Stimulated activated CD8-positive, alpha-beta memory T cell treated with anti-CD3 and anti-CD28 coated beads, Interleukin-7, amount 100 ng/mL, for 4 hours (primary cell): Measurements from ENCODE around the gene CDKN2B-AS1.

Experiments
- DNase-seq, 2 donors: peaks; one replicate each; pipeline ENCODE4 v3.0.0-alpha.2; 2020; ENCODE audit warnings: low read depth in 2 of 2

Gene CDKN2B-AS1

DNA sequence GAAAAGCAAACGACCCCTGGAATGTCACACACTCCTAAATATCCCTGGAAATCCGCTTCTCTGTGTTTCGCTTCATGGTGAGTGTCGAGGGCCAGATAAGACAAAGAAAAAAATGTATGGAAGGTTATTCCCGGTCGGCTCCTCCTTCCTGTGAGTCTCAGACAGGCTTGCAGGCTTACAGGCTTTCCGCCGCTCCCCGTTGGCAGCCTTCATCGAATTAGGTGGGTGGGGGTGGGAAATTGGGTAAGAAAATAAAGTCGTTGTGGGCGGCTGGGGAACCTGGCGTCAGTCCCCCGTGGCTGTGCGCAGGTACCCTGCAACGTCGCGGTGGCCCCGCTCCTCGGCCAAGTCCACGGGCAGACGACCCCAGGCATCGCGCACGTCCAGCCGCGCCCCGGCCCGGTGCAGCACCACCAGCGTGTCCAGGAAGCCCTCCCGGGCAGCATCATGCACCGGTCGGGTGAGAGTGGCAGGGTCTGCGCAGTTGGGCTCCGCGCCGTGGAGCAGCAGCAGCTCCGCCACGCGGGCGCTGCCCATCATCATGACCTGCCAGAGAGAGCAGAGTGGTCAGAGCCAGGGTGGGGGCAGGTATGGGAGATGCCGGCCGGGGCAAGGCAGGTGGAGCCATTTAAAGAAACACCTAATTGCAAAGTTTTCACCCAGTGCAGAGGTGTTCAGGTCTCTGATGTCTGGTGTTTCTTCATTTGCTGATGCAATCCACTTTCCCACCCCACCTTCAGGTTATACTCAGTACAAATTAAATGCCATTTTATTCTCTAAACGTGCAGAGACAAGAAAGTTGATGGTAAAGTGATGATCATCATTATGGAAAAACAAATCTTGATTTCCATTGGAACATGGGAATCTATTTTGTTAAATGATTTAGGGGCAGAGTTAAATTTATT, 11.4 kb downstream of the CDKN2B-AS1 start:
- DNase-seq = no peak

GRCh38 chr9:22008384-22008716, 13.8 kb downstream of the CDKN2B-AS1 start:
- DNase-seq = no peak

DNA sequence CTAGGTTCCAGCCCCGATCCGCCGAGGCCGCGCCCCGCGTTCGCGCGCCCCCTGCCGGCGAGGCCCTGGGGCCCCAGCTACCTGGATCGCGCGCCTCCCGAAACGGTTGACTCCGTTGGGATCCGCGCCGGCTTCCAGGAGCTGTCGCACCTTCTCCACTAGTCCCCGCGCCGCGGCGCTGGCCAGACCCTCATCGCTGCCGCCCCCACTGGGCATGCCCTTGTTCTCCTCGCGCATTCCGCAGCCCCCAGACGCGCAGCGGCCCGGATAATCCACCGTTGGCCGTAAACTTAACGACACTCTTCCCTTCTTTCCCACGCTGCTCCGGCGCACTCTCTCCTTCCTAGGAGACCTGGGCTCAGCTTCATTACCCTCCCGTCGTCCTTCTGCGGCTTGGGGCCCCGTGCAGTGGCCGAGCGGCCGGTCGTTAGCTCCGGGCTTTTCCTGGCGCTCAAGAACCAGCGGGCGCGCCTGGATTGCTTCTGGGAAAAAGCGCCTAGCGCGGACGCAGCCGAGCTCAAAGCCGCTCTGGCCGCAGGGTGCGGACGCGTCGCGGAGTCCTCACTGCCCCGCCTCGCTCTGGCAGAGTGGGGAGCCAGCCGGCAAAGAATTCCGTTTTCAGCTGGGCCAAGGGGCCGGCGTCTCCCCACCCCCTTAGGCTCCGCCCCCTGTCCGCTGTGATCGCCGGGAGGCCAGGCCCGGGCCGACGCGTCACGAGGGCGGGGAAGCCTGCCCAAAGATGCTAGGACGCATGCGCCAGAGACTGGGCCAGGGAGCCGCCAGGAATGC, 14.3 kb downstream of the CDKN2B-AS1 start, which contains the start of gene CDKN2B:
CDKN2B (minus strand) TSS at position 589 of the 789 bp plus-strand sequence; CDS start at position 237, 352 bp downstream.
- peak in 1 of 2 donors; percentile 53 for DNase-seq

DNA sequence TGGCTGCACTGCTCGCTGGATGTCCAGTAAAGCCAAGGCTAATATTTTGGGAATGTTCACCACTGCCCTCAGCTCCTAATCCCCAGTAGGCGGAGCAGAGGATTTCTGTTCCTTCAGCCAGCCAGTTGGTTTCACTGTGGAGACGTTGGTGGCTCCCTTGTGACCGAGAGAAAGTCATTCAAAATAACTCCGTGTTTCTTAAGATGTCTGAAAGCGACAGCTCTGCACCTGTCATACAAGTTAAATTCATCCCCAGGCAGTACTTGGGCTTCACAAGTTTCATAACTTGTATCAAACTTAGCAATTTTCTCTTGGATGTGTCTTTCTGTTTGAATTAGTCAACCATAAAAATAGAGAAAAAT, 14.9 kb downstream of the CDKN2B-AS1 start:
- DNase-seq = no peak

- DNase-seq = no peak
These were observed 16.5 kb downstream of the CDKN2B-AS1 start for GRCh38 chr9:22010866-22011625.

DNA sequence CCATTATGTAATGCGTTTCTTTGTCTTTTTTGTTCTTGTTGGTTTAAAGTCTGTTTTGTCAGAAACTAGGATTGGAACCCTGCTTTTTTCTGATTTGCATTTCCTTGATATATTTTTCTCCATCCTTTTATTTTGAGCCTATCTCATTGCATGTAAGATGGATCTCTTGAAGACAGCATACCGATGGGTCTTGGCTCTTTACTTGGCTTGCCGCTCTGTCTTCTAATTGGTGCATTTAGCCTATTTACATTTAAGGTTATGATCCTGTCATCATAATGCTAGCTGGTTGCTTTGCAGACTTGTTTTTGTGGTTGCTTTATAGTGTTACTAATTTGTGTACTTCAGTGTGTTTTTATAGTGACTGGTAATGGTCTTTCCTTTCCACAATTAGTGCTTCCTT, 27.8 kb downstream of the CDKN2B-AS1 start:
- DNase-seq = no peak

- no peak for DNase-seq
These were observed 32.1 kb downstream of the CDKN2B-AS1 start for GRCh38 chr9:22026696-22027095.

GRCh38 chr9:22028394-22028793, 33.8 kb downstream of the CDKN2B-AS1 start:
- DNase-seq = no peak

- no peak for DNase-seq
These were observed 34.6 kb downstream of the CDKN2B-AS1 start for GRCh38 chr9:22029231-22029630.

DNA sequence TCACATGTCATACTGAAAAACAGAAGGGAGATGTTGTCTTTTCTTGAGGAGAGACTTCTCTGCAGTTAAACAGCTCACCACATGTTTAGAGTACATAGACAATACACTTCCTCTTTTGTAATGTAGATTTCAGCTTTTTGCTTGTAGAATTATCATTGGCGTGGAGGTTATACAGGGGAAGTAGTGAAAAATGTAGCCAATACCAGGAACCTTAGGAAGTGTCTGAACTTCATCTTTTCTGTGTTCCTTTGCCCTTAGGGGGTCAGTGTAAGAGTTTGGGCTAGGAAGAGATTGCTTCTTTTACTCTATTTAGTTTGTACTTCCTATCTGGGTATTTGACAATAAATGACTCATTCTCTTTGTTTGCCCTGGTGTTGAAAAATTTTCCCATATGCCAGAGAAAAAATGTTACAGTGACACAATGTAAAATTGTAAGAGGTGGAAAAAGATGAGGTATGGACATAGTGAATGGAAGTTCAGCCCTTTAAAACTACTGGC, 35.6 kb downstream of the CDKN2B-AS1 start:
- no peak for DNase-seq

- no peak for DNase-seq
These were observed 37.2 kb downstream of the CDKN2B-AS1 start for GRCh38 chr9:22031655-22032411.

- DNase-seq = no peak
These were observed 38.5 kb downstream of the CDKN2B-AS1 start for GRCh38 chr9:22033012-22033630.

- DNase-seq = no peak
These were observed 41.0 kb downstream of the CDKN2B-AS1 start for GRCh38 chr9:22035591-22036011.

GRCh38 chr9:22036866-22037626, 42.5 kb downstream of the CDKN2B-AS1 start:
- DNase-seq = no peak

DNA sequence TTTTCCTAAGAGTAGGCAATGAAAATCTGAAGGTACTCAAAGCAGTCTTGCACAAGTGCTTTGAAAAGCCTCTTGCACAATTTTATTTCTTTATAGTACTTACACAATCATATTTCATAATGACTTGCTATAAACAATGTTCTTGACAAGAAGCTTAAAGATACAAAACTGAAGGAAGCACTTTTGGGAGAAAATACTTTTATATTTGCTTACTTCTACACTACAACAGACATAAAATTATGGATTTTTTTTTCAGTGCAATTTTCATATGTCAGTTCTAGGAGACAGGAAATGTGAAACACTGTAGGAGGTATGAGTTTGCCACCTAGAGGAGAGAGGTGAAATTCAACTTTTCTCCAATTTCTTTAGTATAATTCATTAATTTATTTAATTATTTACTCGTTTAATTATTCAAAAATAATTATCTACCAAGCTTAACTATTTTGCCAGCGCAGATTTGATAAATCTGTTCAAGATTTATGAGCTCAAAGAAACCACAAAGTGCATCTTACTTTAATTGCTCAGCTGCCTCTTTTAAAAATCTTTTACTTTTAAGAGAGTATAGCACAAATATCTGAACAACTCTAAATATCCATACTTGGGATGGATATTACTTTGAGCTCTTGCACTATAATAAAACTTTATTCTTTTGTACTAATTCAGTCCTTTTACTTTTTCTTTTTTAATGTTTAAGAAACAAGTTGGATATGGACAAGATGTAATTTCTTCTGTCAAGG, 43.5 kb downstream of the CDKN2B-AS1 start:
- DNase-seq = no peak

DNA sequence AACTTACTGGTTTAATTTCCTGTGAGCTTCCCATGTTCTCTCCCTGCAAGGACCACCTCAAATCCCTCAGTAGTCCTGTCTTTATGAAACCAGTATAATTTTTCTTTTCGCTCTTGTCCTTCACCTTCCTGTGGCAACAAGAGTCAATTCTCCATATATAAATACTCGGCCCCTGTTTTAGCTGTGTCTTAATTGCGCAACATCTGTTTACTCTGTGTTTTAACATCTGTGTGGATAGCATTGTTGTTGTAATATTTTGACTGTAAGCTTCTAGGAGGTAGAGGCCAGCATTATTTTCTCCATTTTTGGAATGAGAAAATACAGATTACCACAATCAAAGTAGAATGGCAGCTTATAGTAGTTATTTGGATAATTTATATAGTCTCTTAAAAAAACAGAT, 44.7 kb downstream of the CDKN2B-AS1 start:
- DNase-seq = no peak

GRCh38 chr9:22040760-22041159, 46.2 kb downstream of the CDKN2B-AS1 start:
- no peak for DNase-seq

GRCh38 chr9:22041344-22041743, 46.8 kb downstream of the CDKN2B-AS1 start:
- no peak for DNase-seq

GRCh38 chr9:22041775-22042174, 47.2 kb downstream of the CDKN2B-AS1 start:
- DNase-seq = no peak
